Fibroblast of skin of right biceps (primary cell): ENCODE measurements around the gene RPS21.
"Not testable (repeated sequence)": the region's sequence is repeated elsewhere in the genome, so short reads cannot be mapped to it uniquely, and the experiment has no call there.

Source experiments
- DNase-seq: peaks from one replicate; pipeline ENCODE4 v3.0.0-alpha.2; 2013

Gene RPS21

DNA sequence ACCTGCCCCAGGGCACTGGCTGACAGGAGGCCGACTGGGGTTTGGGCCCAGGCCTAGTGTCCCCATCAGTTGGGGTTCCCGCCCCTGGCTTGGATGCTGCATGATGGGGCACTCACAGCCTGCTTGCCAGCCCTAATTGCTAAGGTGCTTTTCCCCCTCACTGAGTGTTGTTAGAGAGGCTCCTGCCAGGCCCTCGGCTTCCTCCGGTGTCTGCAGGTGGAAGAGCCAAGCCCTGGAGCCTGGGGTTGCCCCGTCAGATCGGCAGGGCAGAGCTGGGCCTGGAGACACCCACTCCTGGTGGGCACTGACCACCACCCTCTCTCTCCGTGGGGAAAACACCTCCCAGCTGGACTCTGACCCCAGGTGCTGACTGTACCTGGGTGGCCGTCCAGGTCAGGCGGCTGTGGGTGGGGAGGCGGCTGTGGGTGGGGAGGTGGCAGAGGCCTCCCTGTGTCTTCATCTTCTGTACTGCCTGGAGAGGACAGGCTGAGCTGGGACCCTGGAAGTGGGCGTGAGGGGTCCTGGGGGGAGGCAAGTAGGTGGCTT is 26.2 kb downstream of the RPS21 start:
- no peak for DNase-seq

DNA sequence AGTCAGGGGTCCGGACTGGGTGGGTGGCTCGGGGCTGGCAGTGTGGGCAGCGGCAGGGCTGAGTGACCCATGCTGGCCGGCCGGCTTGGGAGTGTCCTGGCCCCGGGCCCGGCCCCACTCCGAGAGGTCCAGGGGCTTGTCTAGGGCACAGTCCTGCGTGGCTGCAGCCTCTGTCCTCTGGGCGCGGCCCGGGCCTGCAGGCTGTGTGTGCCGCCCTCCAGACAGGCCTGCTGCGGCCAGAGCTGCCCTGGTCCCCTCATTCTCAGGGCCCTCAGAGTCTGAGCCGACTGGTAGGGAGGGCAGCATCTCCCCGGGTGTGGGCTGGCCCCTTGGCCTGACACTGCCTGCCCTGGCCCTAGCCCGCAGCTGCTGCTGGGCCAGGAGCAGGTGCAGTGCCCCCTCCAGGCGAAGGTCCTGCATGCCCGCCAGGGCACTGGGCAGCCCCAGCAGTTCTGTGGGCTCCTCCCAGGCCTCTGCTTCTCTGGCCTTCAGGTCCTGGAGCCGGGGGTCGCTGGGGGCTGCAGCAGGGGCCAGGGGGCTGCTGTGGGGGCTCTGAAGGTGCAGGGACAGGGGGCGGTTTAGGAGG is 27.1 kb downstream of the RPS21 start:
- no peak for DNase-seq

DNA sequence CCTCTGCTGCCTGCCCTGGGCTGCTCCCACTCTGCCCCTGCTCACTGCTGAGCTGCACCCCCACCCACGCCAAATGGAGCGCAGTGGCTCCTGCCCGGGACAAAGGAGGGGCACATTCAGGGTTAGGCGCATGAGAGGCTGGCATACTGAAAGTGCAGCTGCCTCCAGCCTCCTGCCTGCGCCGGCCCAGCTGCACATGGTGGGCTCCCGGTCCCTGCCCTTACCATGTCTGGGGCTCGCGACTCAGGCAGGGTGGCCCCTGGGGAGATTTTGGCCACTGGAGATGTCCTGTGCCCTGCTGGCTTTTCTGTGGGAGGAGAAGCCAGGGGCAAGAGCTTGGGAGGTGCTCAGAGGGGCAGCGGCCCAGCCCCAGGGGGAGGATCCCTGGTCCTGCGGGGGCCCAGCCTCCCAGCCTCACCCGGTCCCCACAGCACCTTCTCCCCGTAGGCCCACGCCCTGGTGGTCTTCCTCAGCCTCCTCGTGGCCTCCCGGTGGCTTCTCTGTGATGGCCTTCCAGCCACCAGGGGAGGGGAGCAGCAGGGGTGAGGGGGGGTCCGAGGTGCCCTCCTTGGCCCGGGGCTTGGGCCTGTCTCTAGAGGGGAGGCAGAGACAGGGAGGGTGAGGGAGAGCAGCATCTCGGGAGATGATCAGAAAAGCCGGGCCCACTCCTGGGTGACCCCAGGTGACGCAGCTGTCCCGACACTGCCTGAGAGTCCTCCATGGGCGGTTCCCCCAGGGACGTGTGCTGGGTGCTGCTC is 28.6 kb downstream of the RPS21 start:
- DNase-seq = no peak

DNA sequence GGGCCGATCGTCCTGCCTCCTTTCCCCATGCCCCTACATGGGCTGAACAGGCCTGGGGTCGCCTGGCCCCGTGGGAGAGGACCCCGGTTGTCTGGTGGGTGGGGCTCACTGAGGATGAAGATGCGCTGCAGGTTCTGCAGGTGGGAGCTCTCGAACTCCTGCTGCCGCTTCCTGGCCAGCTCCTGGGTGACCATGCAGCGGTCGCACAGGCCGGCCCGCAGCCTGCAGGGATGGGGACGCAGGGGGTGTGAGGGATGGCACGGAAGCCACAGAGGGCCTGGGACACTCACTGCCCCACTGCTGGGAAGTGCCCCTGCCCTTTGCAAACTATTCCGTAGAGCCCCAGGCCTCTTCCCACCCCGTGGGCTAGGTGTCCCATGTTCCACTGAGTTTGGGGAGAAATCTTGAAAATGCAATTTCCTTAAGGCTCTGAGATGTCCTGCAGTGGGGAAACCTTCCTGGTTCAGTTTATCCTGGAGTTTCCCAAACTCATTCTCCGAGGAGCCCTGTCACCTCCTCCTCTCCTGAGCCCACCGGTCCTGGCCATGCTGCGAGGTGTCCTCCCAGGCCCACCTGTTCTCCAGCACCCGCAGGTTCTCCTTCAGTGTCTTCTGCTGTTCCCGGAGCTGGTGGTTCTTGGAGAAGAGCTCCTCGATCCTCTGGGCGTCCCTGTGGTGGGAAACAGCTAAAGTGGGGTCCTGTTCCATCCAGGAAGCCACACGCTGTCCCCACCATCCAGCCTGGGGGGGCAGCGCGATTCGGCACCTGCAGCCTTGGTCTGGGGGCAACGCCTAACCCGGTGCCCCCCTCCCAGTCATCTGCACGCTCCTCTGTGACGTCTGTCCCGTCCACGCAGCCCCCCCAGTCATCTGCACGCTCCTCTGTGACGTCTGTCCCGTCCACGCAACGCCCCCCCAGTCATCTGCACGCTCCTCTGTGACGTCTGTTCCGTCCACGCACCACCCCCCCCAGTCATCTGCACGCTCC is 30.0 kb downstream of the RPS21 start:
- DNase-seq = no peak

DNA sequence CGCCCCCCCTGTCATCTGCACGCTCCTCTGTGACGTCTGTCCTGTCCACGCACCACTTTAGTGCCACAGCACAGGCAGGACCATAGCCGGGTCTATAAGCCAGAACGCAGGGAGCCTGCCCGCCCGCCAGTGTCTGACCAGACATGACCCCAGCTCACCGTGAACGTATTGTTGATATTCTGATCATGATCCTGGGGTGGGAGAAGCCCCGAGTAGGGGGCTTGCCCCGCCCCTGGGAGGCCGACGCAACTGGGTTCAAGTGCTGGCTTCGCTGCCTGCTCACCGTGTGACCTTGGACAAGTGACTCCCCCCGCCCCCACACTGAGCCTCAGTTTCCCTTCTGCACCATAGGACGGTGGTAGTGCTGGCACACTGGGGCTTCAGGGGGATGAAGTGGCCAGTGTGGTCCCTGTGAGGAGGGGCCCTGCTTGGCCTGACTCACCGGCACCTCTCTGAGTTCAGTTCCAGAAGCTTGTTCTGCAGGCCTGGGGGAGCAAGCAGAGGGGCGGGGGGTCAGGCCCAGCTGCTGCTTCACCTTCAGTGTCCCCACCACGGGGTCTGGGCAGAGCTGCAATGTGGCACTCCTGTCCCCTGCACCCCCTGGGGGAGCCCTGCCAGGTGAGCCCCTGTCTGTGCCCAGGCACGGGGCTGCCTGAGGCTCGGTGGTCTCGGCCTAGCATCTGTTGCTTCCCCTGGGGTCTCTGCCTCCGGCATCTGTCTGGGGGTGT is 31.2 kb downstream of the RPS21 start:
- no peak for DNase-seq

DNA sequence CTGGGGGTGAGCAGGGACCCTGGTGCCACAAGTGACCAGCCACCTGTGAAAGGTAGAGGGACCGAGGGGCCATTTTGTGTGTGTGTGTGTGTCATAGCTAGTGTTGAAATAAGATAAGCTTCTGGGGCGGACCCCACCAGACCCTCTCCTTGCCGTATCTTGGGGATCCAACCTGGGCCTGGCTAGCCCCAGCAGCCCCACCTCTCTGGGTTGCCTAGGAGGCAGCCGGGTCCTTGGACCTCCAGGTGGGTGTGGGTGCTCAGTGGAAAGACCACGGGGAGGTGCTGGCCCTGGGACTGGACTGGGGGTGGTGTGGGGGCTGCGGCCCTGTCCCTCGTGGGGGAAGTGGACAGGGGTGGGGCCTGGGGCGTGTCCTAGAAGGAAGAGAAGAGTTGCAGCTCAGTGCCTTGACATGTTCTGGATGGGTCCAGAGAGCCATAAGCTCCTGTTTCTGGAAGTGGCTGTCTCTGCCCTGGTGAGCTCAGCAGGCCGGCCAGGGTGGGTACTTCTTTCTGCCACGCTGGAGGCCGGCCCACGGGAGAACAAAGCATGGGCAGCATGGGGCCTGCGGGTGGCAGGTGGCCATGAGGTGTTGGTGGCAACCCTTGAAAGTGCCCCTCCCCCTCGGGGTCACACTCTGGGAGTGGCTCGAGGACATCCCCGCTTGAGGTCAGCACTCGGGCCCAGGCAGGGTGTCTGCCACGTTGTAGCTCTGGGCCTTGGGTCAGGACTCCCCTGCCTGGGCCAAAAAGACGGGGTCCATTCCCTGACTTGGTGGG is 32.0 kb downstream of the RPS21 start:
- DNase-seq = no peak

DNA sequence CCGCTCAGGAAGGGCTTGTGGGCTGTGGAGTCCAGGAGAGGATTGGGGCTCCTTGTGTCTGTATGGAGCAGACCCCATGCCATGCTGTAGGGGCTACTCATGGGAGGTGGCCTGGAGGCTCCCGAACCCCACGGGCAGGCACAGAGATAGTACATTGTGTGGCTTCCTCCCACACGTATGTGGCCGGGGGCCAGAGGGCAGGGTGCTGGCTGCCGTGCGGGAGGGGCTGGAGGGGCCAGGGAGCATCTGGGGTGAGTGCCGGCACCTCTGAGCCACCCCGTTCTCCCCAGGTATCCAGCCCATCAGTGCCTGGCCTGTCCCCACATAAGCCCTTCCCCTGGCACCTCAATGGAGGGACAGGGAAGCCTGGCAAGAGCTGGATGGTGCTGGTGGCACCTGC is 32.9 kb downstream of the RPS21 start:
- DNase-seq = no peak

DNA sequence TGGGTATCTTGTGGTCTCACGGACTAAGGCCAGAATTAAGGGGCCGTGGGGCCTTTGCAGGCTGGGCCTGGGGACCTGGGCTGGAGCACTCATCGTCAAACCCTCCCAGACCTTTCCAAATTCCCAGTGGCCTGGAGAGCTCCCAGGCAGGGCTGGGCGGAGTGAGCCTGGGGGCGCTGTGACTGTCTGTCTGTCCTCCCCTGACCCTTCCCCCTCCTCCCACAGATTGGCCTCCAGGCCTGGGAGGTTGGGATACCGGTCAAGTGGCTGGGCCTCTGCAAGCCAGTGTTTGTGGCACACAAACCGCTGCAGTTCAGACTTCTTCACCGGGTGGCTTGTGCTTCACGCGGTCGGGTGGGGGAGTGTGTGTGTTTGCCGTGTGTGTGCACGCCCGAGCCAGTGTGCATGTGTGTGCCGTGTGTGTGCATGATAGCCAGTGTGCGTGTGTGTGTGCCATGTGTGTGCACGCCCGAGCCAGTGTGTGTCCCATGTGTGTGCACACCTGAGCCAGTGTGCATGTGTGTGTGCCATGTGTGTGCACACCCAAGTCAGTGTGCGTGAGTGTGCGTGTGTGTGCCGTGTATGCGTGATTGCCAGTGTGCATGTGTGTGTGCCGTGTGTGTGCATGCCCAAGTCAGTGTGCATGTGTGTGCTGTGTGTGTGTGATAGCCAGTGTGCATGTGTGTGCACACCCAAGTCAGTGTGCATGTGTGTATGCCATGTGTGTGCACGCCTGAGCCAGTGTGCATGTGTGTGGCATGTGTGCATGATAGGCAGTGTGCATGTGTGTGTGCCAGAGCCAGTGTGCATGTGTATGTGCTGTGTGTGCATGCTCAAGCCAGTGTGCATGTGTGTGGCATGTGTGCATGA is 34.2 kb downstream of the RPS21 start:
- no peak for DNase-seq

DNA sequence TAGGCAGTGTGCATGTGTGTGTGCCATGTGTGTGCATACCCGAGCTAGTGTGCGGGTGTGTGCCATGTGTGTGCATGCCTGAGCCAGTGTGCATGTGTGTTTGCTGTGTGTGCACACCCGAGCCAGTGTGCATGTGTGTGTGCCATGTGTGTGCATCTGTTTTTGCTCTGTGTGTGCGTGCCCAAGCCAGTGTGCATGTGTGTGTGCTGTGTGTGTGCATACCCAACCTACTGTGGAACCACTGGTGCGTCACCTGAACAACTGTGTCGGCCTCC is 34.8 kb downstream of the RPS21 start:
- DNase-seq = no peak

DNA sequence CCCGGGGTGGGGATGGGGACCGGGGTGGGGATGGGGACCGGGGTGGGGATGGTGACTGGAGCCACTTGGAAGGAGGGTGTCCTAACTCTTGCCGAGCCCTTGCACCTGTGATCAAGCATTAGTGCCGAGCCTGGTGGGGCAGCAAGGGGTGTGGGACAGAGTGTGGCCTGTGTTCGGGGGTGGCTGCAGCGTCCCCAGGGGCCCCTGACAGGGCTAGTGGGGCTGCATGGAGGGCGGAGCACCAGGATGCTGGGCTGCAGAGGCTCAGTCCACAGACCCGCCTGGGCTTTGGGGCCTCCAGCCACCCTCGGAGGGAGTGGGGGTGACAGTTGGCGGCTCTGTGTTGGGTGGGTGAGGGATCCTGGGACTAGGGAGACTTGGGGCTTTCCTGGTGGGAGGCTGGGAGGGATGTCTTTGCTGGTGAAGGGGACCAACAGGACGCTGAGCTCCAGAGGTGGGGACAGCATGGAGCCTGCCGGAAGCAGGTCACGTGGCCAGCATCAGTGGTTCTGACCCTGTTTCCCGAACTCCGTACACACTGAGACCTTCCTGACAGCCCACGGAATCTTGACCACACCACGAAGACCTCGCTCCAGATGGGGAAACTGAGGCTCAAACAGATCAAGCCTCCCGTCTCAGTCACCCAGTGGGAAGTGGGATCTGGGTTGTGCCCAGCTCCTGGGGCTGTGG is 35.9 kb downstream of the RPS21 start:
- no peak for DNase-seq

DNA sequence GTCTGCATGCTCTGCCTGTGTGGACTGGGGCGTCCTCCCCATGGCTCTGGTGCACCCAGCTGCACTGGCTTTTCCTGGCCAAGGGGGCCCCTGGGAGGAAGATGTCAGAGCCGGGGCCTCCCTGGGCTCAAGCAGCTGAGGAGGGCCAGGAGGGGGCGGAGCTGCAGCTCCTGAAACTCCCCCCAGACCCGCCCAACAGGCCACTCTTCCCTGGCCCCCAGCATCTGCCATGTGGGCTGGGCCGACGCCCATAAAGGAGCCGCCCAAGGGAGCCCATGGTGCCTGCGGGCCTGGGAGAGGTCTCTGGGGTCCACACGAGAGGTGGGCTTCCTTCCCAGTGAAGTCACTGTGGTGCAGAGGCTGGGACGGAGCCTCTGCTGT is 36.4 kb downstream of the RPS21 start:
- DNase-seq = no peak

DNA sequence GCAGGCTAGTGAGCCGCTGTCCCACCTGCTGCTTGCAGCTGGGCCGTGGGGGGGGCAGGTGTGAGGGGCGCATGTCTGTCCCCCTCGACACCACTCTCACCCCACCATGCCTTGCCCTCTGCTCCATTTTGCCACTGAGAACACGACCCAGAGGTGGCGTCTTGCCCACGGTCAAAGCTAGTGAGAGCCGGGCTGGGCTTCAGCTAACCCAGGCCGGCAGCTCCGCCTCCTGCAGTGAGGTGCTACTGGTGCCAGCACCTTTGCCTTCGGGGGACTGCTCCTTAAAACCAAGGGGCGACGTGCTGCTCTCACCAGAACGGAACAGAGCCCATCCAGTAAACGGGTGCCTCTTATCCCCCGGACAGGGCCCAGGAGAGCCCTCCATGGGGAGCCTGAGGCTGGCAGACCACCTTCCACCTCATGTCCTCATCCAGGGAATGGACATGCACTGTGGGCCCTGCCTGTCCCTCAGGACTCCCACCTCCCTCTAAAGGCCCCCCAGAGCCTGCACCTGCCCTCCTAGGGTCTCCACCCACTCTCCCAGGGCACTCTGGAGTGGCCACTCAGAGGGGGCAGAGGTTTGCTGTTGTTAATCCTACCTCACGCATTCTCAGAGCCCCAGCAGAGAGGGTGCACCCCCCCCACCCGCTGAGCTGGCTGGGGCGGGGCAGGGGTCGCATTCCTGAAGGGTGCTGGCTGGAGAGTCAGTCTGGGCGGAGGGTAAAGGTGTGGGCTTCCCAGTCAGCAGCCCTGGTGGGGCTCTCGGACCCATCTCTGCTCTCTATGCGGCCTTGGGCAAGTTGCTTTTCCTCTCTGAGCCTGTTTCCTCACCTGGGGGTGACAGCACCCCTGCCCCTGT is 37.6 kb downstream of the RPS21 start:
- no peak for DNase-seq

DNA sequence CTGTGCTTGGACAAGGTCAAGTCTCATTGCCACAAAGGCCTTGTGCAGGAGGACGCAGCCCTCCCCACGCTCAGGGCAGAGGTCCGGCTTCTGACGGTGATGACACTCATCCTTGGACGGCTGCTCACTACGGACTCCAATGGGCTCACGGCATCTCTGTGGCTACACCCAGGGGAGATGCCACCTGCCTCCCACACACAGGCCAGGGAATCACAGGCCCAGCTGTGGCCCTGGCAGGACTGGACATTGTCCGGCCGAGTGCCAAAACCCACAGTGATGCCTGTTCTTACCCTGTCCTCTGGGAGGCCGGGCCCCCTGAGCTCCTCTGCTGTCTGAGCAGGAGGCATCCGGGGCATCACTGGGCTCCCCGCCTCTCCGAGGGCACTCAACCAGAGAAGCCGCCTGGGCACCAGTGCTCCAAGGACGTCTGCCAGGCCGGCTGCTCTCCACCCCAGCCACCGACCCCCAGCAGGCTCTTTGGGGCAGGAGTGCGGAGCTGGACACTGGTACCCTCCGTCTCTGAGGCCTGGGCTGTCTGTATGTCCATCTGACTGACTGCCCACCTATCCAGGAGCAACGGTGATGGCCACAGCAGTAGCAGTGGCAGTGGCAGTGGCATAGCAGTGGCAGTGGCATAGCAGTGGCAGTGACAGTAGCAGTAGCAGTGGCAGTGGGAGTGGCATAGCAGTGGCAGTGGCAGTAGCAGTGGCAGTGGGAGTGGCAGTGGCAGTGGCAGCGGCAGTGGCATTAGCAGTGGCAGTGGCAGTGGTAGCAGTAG is 38.6 kb downstream of the RPS21 start:
- DNase-seq = no peak

DNA sequence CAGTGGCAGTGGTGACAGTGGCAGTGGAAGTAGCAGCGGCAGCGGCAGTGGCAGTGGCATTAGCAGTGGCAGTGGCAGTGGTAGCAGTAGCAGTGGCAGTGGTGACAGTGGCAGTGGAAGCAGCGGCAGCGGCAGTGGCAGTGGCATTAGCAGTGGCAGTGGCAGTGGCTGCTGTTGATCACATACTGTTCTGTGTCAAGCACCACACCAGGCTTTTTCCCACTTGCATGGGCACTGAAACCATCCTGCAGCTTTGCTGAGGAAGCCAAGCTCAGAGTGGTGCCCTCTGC is 39.1 kb downstream of the RPS21 start:
- DNase-seq = not testable (repeated sequence)

DNA sequence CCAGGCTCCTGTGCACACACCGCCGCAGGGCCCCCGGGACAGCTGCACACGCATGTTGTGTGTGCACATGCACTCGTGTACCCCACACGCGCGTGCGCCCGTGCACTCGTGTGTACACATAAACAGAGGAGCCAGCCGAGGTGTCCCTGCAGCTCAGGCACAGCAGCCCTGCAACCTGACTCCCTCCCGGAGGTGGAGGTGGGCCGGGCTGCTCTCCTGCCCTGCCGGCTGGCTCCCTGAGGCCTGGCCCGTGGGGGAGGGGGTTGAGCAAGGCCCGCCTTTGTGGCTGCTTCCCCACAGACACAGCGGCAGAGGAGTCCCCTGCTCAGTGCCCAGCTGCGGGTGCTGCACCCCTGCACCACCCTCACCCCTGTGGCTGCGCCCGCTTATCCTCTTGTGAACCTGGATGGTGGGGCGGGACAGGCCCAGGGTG is 39.8 kb downstream of the RPS21 start:
- no peak for DNase-seq

DNA sequence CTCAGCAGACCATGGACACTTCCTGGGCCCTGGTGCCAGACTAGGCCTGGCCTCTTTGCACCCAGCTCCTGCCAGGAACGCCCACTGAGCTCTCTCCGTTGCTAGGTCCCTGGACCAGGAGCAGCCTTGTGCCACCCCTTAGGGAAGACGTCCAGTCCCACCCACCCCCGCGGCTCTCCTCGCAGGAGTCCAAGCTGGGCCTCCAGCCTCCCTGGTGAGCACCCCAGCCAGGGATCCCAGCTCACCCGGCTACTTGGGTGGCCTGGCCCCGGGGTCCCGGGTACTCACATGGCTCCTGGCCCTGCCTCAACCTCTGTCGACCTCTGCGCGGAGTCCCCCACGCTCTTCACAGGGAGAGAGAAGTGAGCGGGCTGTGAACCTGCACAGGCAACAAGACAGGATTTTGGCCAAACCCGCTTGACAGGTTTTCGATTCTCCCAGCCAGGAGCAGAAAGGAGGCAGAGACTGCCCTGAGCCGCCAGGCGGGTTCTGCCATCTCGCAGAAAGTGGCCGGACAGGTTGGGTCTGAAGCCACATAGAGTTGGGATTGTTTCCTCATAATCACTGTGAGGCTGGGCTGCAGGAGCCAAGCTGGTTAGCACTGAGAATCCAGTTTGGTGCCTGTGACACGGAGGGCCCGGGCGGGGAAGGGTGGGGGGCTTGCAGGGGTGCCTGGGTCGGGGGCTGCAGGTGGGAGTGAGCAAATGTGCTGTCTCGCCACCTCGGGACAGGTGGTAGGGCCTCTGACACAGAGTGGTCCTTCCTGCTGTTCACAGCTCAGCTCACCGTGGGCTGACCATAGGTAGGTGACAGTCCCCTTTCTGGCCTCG is 40.5 kb downstream of the RPS21 start, which contains the start of gene RBBP8NL:
Gene RBBP8NL (minus strand): TSS at position 368 of the 830 bp plus-strand sequence. CDS start 7,892 bp downstream, outside the sequence.
- no peak for DNase-seq

DNA sequence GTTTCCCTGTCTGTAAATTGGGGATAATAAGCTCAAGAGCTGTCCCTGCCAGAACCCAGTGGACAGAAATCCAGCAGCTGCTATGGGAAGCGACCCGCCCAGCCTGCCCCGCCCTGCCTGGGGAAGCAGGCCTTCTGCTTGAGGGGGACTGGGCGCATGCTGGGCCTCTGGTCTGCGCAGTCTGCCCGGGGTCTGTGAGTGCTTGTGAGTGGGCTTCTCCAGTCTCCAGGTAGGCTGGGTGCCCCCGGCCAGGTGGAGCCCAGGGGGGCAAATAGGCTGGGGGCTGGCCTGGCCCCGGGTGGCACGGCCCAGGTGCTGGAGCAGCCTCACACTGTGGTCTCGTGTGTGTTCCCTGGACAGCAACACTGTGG is 41.1 kb downstream of the RPS21 start:
- DNase-seq = no peak
